HepG2 (cell line): ENCODE results near the gene CFAP91. TPM values are rescaled to one million over a fixed set of nuclear protein-coding genes. Genes with fewer than 3 reads are reported as not detected.

Experiments used
- AHDC1 ChIP-seq: sonication (generic); formaldehyde crosslinking; IDR thresholded peaks from 2 replicates; pipeline ENCODE4 v1.5.1; 2020; ENCODE audit warnings: mild to moderate bottlenecking, missing genetic modification reagents, borderline replicate concordance
- ATF7-NPFF ChIP-seq: sonication (generic); formaldehyde crosslinking; IDR thresholded peaks from 2 replicates; pipeline ENCODE4 v1.8.1; 2023; ENCODE audit warnings: mild to moderate bottlenecking, low read depth, missing genetic modification reagents, moderate library complexity
- BCLAF1 ChIP-seq: fragments of 450-650 bp; IDR thresholded peaks from 2 replicates; pipeline ENCODE4 v1.6.1; 2017; ENCODE audit warnings: mild to moderate bottlenecking
- BORCS8-MEF2B ChIP-seq: sonication (generic); formaldehyde crosslinking; IDR thresholded peaks from 2 replicates; pipeline ENCODE4 v1.8.0; 2022; ENCODE audit warnings: mild to moderate bottlenecking, missing genetic modification reagents
- KDM5B ChIP-seq: sonication (generic); formaldehyde crosslinking; IDR thresholded peaks from 2 replicates; pipeline ENCODE4 v1.4.0; 2020; ENCODE audit warnings: missing genetic modification reagents, mild to moderate bottlenecking, borderline replicate concordance
- ZFX ChIP-seq: sonication (generic); formaldehyde crosslinking; IDR thresholded peaks from 2 replicates; pipeline ENCODE4 v1.4.0; 2020; ENCODE audit warnings: mild to moderate bottlenecking, low read depth, missing genetic modification reagents, moderate library complexity
- ZNF343 ChIP-seq: sonication (generic); formaldehyde crosslinking; IDR thresholded peaks from 2 replicates; pipeline ENCODE4 v1.4.0; 2020; ENCODE audit warnings: mild to moderate bottlenecking, missing genetic modification reagents
- polyA plus RNA-seq, 8 experiments: library from polyadenylated mRNA; depleted of rRNA in 3 of 8; stranded (reverse) in 7 of 8; unstranded in 1 of 8; fragments of >200 nt; fragmentation: Illumina TruSeq in 4 of 8; extraction: Trizol in 4 of 8; gene quantifications; 2 replicates each; pipeline versions ENCODE4 v1.2.1 to v1.2.3, GENCODE V29; 2011 to 2016; ENCODE audit warnings: low read depth in 4 of 8, missing spikeins in 1 of 8, mixed read lengths in 1 of 8; ENCODE audit not compliant: insufficient read depth in 1 of 8
- total RNA-seq, 5 experiments: library from RNA; depleted of rRNA; stranded (reverse); fragments of >200 nt; fragmentation: Illumina TruSeq; extraction: Trizol; gene quantifications; 2 replicates each; pipeline ENCODE4 v1.2.3, GENCODE V29; 2016; ENCODE audit warnings: low read depth in 1 of 5

CFAP91 gene
- total and polyA plus RNA-seq, 2 of the 13 experiments (the other 11 are each of a cell fraction or from before 2014, with no cell fraction given), result not detected

GRCh38 chr3:119657887-119658702 is 44.7 kb upstream of the CFAP91 start (continued):
- no peak for TF ChIP-seq BORCS8-MEF2B (CRISPR knock-in tag)
- no peak for TF ChIP-seq ATF7-NPFF (CRISPR knock-in tag)
- no peak for TF ChIP-seq KDM5B (CRISPR knock-in tag)
- TF ChIP-seq ZFX (CRISPR knock-in tag), result no peak
- TF ChIP-seq ZNF343 (CRISPR knock-in tag), result no peak
- no peak for TF ChIP-seq BCLAF1
- no peak for TF ChIP-seq AHDC1 (CRISPR knock-in tag)
